ENCODE data around the gene ADRB2.

ADRB2 gene

DNA sequence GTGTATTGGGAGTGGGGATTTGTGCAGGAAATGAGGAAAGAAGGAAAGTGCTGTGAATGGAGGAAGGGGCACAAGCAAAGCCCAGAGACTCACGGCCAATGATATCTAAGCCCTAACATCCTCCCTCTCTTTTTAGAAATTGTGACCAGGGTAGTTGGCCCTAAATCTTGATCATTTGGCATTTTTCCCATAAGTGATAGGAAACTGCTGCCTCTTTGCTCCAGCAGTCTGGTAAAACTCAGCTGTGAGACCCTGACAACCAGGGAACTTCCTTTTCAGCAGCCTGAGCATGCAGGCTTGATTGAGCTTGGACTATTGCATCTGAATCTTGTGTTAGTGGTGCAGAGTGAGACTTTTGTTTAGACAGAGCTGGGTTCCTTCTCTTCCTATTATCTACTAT is 9.6 kb upstream of the ADRB2 start:
- no peaks in the 10 kb centered on the region for H3K27me3 ChIP-seq (ENCODE audit: control insufficient read depth, insufficient read depth, low read length)
- H3K27ac ChIP-seq (ENCODE audit: low read depth, low read length) = no peak overlapping the region
- no peak overlapping the region for H3K4me3 ChIP-seq (ENCODE audit: low read depth, low read length)
- H3K9ac ChIP-seq (ENCODE audit: low read depth, low read length) = no peak overlapping the region
- no peaks in the 10 kb centered on the region for H3K4me1 ChIP-seq (ENCODE audit: control insufficient read depth, insufficient read depth, low read length)
- no peaks in the 10 kb centered on the region for H3K36me3 ChIP-seq (ENCODE audit: control insufficient read depth, insufficient read depth, low read length)
- H3K9me3 ChIP-seq (ENCODE audit: control insufficient read depth, insufficient read depth, low read length) = no peaks in the 10 kb centered on the region

DNA sequence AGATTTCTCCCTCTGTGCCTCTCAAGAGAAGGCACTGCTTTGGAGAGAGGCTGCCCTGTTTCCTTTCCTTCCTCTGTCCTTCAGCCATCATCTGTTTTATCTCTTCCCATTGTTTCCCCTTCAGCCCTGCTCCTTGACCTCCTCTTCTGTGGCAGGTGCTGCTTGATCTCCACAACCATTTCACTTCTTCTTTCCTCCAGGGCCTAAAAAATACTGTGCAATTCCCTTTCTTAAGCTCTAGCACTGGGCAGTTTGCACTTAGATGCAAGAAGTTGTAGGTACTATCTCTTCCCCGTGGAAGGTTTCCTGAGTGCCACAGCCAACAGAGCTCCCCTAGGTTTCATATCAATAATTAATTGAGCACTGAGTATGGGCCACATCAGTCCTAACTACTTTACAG is 8.8 kb upstream of the ADRB2 start:
- no peaks in the 10 kb centered on the region for H3K36me3 ChIP-seq (ENCODE audit: control insufficient read depth, insufficient read depth, low read length)
- H3K4me3 ChIP-seq (ENCODE audit: low read depth, low read length) = no peak overlapping the region
- no peaks in the 10 kb centered on the region for H3K27me3 ChIP-seq (ENCODE audit: control insufficient read depth, insufficient read depth, low read length)
- no peaks in the 10 kb centered on the region for H3K4me1 ChIP-seq (ENCODE audit: control insufficient read depth, insufficient read depth, low read length)
- no peaks in the 10 kb centered on the region for H3K9me3 ChIP-seq (ENCODE audit: control insufficient read depth, insufficient read depth, low read length)
- no peak overlapping the region for H3K27ac ChIP-seq (ENCODE audit: low read depth, low read length)
- H3K9ac ChIP-seq (ENCODE audit: low read depth, low read length) = no peak overlapping the region

DNA sequence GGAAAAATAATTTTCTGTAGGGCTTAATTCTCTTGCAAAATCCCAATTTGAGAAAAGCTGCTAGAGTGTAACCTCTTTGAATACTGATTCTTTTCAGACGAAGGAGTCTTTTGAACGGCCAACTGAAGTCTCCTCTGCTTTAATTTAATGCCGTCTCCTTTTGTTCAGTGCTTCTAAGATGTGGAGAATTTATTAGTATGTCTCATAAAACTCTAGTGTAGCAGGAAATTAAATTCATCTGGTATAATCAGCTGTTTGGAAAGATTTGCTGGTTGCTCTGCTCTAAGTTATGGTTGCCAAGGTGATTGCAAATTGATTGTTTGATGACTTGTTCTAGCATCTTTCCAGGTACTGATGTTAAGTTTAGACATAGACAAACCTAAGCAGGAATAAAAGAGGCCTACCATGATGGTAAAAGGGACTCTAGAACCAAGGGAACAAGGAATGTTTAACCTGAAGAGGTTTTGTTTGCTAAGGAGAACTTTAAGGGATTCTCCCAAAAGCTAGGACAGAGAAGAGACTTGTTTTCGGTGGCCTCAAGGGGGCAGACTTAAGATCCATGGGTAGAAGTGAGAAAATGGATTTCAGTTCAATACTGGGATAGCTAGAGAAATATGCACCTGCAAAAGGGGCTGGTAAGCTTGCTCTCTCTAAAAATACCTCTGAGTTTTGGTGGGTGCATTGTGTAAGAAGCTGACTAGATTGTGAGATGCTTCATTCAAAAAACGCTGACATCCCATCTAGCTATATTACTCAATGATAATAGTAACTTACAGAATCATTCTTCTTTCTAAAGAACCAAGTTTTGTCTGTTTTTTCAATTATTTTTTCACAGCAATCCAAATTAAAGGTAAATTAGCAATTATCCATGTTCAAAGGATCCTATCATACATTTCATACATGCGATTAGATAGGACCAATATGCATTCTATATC is 5.7 kb upstream of the ADRB2 start:
- no peaks in the 10 kb centered on the region for H3K4me1 ChIP-seq (ENCODE audit: control insufficient read depth, insufficient read depth, low read length)
- no peaks in the 10 kb centered on the region for H3K36me3 ChIP-seq (ENCODE audit: control insufficient read depth, insufficient read depth, low read length)
- H3K27ac ChIP-seq (ENCODE audit: low read depth, low read length) = no peak overlapping the region
- no peaks in the 10 kb centered on the region for H3K9me3 ChIP-seq (ENCODE audit: control insufficient read depth, insufficient read depth, low read length)
- H3K4me3 ChIP-seq (ENCODE audit: low read depth, low read length) = no peak overlapping the region
- H3K9ac ChIP-seq (ENCODE audit: low read depth, low read length) = no peak overlapping the region
- H3K27me3 ChIP-seq (ENCODE audit: control insufficient read depth, insufficient read depth, low read length) = peaks cover 13% of the 10 kb centered on the region

DNA sequence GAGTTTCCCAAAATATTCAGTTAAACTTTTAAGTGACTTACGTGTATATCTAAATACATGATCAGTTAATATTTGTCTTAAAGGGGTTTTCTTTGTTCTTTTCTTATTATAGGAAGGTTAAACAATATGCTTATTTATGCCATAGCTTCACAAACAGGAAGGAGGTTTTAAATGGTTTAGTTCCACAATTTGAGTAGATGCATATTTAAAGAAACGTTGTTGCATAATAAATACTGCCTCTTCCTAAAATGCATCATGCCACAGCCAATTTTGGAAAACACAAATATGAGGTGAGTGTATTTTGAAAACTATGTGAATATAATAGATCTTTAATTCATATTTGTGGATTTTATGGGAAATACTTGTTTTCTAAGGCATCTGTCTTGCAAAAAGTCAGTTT is 2.5 kb upstream of the ADRB2 start:
- no peaks in the 10 kb centered on the region for H3K36me3 ChIP-seq (ENCODE audit: control insufficient read depth, insufficient read depth, low read length)
- H3K27me3 ChIP-seq (ENCODE audit: control insufficient read depth, insufficient read depth, low read length) = peaks cover 35% of the 10 kb centered on the region
- H3K4me1 ChIP-seq (ENCODE audit: control insufficient read depth, insufficient read depth, low read length) = no peaks in the 10 kb centered on the region
- no peaks in the 10 kb centered on the region for H3K9me3 ChIP-seq (ENCODE audit: control insufficient read depth, insufficient read depth, low read length)
- H3K9ac ChIP-seq (ENCODE audit: low read depth, low read length) = no peak overlapping the region
- H3K4me3 ChIP-seq (ENCODE audit: low read depth, low read length) = no peak overlapping the region
- H3K27ac ChIP-seq (ENCODE audit: low read depth, low read length) = no peak overlapping the region

DNA sequence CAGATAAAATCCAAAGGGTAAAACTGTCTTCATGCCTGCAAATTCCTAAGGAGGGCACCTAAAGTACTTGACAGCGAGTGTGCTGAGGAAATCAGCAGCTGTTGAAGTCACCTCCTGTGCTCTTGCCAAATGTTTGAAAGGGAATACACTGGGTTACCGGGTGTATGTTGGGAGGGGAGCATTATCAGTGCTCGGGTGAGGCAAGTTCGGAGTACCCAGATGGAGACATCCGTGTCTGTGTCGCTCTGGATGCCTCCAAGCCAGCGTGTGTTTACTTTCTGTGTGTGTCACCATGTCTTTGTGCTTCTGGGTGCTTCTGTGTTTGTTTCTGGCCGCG is 727 bp upstream of the ADRB2 start:
- no peak overlapping the region for H3K27ac ChIP-seq (ENCODE audit: low read depth, low read length)
- peaks cover 35% of the 10 kb centered on the region for H3K27me3 ChIP-seq (ENCODE audit: control insufficient read depth, insufficient read depth, low read length)
- 0 out of 2 replicates have a peak overlapping the region, but pooled peaks have one; percentile 1 for H3K9ac ChIP-seq (ENCODE audit: low read depth, low read length)
- peak overlapping the region; percentile 74 for H3K4me3 ChIP-seq (ENCODE audit: low read depth, low read length)
- no peaks in the 10 kb centered on the region for H3K4me1 ChIP-seq (ENCODE audit: control insufficient read depth, insufficient read depth, low read length)
- no peaks in the 10 kb centered on the region for H3K36me3 ChIP-seq (ENCODE audit: control insufficient read depth, insufficient read depth, low read length)
- no peaks in the 10 kb centered on the region for H3K9me3 ChIP-seq (ENCODE audit: control insufficient read depth, insufficient read depth, low read length)

DNA sequence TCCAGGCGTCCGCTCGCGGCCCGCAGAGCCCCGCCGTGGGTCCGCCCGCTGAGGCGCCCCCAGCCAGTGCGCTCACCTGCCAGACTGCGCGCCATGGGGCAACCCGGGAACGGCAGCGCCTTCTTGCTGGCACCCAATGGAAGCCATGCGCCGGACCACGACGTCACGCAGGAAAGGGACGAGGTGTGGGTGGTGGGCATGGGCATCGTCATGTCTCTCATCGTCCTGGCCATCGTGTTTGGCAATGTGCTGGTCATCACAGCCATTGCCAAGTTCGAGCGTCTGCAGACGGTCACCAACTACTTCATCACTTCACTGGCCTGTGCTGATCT is 294 bp downstream of the ADRB2 start:
- Histone ChIP-seq H3K4me3 (ENCODE audit: low read depth, low read length) (peak overlapping the region; percentile 74), H3K36me3 (ENCODE audit: control insufficient read depth, insufficient read depth, low read length) (no peaks in the 10 kb centered on the region), H3K27ac (ENCODE audit: low read depth, low read length) (no peak overlapping the region), H3K9me3 (ENCODE audit: control insufficient read depth, insufficient read depth, low read length) (no peaks in the 10 kb centered on the region), H3K9ac (ENCODE audit: low read depth, low read length) (no peak overlapping the region), H3K4me1 (ENCODE audit: control insufficient read depth, insufficient read depth, low read length) (no peaks in the 10 kb centered on the region), H3K27me3 (ENCODE audit: control insufficient read depth, insufficient read depth, low read length) (peaks cover 35% of the 10 kb centered on the region)

DNA sequence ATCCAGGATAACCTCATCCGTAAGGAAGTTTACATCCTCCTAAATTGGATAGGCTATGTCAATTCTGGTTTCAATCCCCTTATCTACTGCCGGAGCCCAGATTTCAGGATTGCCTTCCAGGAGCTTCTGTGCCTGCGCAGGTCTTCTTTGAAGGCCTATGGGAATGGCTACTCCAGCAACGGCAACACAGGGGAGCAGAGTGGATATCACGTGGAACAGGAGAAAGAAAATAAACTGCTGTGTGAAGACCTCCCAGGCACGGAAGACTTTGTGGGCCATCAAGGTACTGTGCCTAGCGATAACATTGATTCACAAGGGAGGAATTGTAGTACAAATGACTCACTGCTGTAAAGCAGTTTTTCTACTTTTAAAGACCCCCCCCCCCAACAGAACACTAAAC is 1.3 kb downstream of the ADRB2 start:
- no peaks in the 10 kb centered on the region for H3K9me3 ChIP-seq (ENCODE audit: control insufficient read depth, insufficient read depth, low read length)
- H3K4me3 ChIP-seq (ENCODE audit: low read depth, low read length) = no peak overlapping the region
- no peaks in the 10 kb centered on the region for H3K4me1 ChIP-seq (ENCODE audit: control insufficient read depth, insufficient read depth, low read length)
- no peak overlapping the region for H3K9ac ChIP-seq (ENCODE audit: low read depth, low read length)
- H3K27me3 ChIP-seq (ENCODE audit: control insufficient read depth, insufficient read depth, low read length) = peaks cover 35% of the 10 kb centered on the region
- H3K27ac ChIP-seq (ENCODE audit: low read depth, low read length) = no peak overlapping the region
- no peaks in the 10 kb centered on the region for H3K36me3 ChIP-seq (ENCODE audit: control insufficient read depth, insufficient read depth, low read length)

DNA sequence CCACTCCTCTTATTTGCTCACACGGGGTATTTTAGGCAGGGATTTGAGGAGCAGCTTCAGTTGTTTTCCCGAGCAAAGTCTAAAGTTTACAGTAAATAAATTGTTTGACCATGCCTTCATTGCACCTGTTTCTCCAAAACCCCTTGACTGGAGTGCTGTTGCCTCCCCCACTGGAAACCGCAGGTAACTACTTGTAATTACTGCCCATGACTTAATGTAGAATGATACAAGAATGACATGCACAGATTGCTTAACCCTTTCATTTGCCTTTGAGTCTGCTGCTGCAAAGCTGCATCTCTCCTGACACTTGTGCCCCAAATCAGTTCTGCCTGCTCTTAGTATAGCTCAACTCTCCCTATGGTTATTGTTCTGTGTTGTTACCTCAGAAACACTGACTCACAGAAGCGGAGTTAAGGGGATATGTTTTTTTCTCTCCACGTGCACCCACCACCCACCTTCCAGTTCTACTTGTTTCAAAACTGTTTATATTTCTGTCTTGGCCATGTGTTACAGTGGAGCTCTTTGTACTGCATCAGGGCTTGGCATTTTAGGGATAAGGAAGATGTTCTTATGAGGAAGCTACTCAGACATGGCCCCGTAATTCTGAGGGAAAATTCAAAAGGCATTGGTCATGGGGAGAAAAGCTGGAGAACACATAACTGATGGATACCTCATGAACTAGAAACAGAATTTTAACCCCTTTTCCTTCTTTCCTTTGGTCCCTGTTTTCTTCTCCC is 2.3 kb downstream of the ADRB2 start:
- no peak overlapping the region for H3K9ac ChIP-seq (ENCODE audit: low read depth, low read length)
- no peaks in the 10 kb centered on the region for H3K9me3 ChIP-seq (ENCODE audit: control insufficient read depth, insufficient read depth, low read length)
- H3K27ac ChIP-seq (ENCODE audit: low read depth, low read length) = no peak overlapping the region
- H3K4me3 ChIP-seq (ENCODE audit: low read depth, low read length) = no peak overlapping the region
- no peaks in the 10 kb centered on the region for H3K4me1 ChIP-seq (ENCODE audit: control insufficient read depth, insufficient read depth, low read length)
- H3K27me3 ChIP-seq (ENCODE audit: control insufficient read depth, insufficient read depth, low read length) = peaks cover 35% of the 10 kb centered on the region
- H3K36me3 ChIP-seq (ENCODE audit: control insufficient read depth, insufficient read depth, low read length) = no peaks in the 10 kb centered on the region

DNA sequence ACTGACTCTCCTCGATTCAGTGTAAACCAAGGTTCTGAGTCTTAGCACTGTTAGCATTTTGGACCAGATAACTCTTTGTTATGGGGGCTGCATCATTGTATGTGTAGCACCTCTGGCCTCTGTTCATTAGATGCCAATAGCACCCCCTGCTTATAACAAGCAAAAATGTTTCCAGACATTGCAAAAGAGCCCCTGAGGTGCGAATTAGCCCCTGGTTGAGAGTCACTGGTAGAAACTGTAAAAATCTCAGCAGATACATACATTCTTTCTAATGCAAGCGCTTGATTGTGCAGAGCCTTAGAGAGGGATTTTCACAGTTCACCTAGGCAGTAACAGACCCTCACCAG is 2.8 kb downstream of the ADRB2 start:
- Histone ChIP-seq H3K36me3 (ENCODE audit: control insufficient read depth, insufficient read depth, low read length) (no peaks in the 10 kb centered on the region), H3K27ac (ENCODE audit: low read depth, low read length) (no peak overlapping the region), H3K27me3 (ENCODE audit: control insufficient read depth, insufficient read depth, low read length) (peaks cover 35% of the 10 kb centered on the region), H3K4me3 (ENCODE audit: low read depth, low read length) (no peak overlapping the region), H3K9me3 (ENCODE audit: control insufficient read depth, insufficient read depth, low read length) (no peaks in the 10 kb centered on the region), H3K4me1 (ENCODE audit: control insufficient read depth, insufficient read depth, low read length) (no peaks in the 10 kb centered on the region), H3K9ac (ENCODE audit: low read depth, low read length) (no peak overlapping the region)

DNA sequence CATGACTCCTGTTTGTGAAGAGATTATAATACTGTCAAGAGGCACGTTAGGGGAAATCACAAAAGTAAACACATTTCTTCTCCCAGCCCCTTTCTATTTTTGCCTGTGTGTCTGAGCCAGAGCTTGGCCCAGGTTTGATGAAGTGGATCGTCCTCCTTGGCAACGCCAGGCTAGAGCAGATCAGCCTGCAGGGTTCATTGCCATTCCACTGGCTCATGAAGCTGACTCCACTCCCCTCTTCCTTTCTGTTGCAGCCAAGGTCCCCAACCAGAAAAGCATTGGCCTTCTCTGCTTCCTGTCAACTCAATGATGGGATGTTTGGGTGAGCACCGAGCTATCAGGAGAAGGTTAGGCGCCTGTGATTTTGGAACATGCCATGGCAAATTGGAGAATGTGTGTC is 3.3 kb downstream of the ADRB2 start:
- no peaks in the 10 kb centered on the region for H3K36me3 ChIP-seq (ENCODE audit: control insufficient read depth, insufficient read depth, low read length)
- H3K4me3 ChIP-seq (ENCODE audit: low read depth, low read length) = no peak overlapping the region
- H3K27ac ChIP-seq (ENCODE audit: low read depth, low read length) = no peak overlapping the region
- no peaks in the 10 kb centered on the region for H3K9me3 ChIP-seq (ENCODE audit: control insufficient read depth, insufficient read depth, low read length)
- H3K27me3 ChIP-seq (ENCODE audit: control insufficient read depth, insufficient read depth, low read length) = peaks cover 31% of the 10 kb centered on the region
- no peaks in the 10 kb centered on the region for H3K4me1 ChIP-seq (ENCODE audit: control insufficient read depth, insufficient read depth, low read length)
- H3K9ac ChIP-seq (ENCODE audit: low read depth, low read length) = no peak overlapping the region

DNA sequence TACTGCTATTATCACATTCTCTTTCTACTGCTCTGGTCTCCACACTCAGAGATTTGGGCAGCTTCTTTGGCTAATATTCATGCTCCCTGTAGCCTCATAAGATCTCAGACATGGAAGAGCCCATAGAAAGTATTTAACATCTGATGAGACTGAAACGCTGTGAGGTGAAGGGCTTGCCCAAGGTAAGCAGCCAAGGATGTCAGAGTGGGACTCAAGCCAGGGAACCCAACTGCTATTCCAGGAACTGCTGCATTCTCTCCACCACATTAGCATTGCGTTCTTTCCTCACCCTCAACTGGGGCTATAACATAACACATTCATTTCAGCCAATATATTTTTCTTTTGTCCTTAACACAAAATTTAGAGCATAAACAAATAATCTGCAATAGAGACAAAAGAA is 3.8 kb downstream of the ADRB2 start:
- Histone ChIP-seq H3K27ac (ENCODE audit: low read depth, low read length) (no peak overlapping the region), H3K36me3 (ENCODE audit: control insufficient read depth, insufficient read depth, low read length) (no peaks in the 10 kb centered on the region), H3K9ac (ENCODE audit: low read depth, low read length) (no peak overlapping the region), H3K4me1 (ENCODE audit: control insufficient read depth, insufficient read depth, low read length) (no peaks in the 10 kb centered on the region), H3K9me3 (ENCODE audit: control insufficient read depth, insufficient read depth, low read length) (no peaks in the 10 kb centered on the region), H3K4me3 (ENCODE audit: low read depth, low read length) (no peak overlapping the region), H3K27me3 (ENCODE audit: control insufficient read depth, insufficient read depth, low read length) (peaks cover 26% of the 10 kb centered on the region)
